ENCODE data around the gene ZNF783. TPM values are rescaled to one million over a fixed set of nuclear protein-coding genes. Genes with fewer than 3 reads are reported as not detected.

ZNF783 gene
- total and polyA plus RNA-seq, 9 of the 15 experiments (the other 6 are each of a cell fraction or from before 2014, with no cell fraction given) = 0.66 to 11.2 (median 5.4) TPM

DNA sequence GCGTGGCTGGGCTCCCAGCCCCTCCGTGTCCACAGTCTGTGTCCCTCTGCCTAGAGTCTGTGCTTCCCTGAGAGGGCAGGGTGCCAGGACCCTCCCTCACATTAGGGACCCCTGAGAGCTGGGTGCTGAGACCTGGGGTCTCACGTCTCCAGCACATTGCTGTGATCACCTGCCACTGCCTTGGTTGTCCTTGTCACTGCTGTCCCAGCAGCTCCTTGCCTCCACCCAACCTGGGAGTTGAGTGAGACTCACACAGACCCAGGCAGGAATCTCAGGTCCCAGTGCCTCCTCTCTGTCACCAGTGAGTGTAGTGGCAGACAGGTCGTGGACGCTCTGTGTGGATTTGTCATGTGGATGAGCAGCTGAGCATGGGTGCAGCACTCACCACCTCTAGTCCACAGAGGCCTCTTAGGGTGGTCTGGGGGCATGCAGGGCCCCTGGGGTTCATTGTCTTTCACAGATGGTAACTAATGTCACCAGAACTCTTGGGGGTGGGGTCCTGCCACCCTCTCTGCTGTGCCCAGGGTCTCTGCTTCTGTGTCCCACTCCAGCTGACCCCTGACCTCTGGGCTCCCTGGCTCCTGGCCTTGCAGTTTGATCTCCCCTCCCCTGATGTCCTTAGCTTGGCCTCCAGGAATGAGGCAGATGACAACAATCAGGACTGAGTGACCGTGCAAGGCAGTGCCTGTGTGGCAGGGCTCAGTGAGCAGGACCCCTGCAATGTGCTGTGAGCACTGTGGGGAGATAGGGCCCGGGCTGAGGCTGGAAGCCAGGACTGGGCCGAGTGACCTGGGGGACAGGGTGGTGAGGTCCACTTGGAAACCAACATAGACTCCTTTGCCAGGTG lies 18.9 kb downstream of the ZNF783 start:
- Histone ChIP-seq H3K4me3 (no peak overlapping the region), H2AFZ (ENCODE audit: low read depth, low read length) (no peak overlapping the region), H3K9ac (ENCODE audit: insufficient read depth in 1 of 2, low read depth in 2 of 2, low read length in 2 of 2) (0 out of 4 replicates have a peak overlapping the region, but pooled peaks of 1 of the 2 experiments have one; percentile 43), H3K4me1 (replicated peaks in 1 of 2; ENCODE audit: control insufficient read depth in 2 of 2, insufficient read depth in 2 of 2, low read length in 2 of 2) (peaks cover 0 to 26% of the 10 kb centered on the region in 2 experiments; a peak in 2 of 5 replicates), H4K20me1 (replicated peaks; ENCODE audit: control insufficient read depth, insufficient read depth, low read length) (peaks cover 13% of the 10 kb centered on the region), H3K36me3 (ENCODE audit: control insufficient read depth, insufficient read depth, low read length) (peaks cover 8% of the 10 kb centered on the region; the same call in 1 of the 3 replicates), H3K9me1 (ENCODE audit: control insufficient read depth, insufficient read depth, low read length) (no peaks in the 10 kb centered on the region), H3K9me3 (replicated peaks; ENCODE audit: control insufficient read depth, insufficient read depth, low read depth, low read length) (no peaks in the 10 kb centered on the region), H3K27me3 (ENCODE audit: control insufficient read depth in 2 of 2, insufficient read depth in 2 of 2, low read length in 2 of 2) (peaks cover 41 to 75% of the 10 kb centered on the region in 2 experiments), H3K4me2 (ENCODE audit: insufficient read depth, low read length) (no peak overlapping the region), H3K27ac (ENCODE audit: extremely low read depth, low read depth, low read length) (no peak overlapping the region), H3K79me2 (ENCODE audit: control insufficient read depth, insufficient read depth, low read length) (no peaks in the 10 kb centered on the region)
- 35% methylated on average over 8 of the region's 8 CpGs for WGBS (ENCODE audit: insufficient coverage, low coverage, missing lambda C conversion rate)
- no peak for ATAC-seq
- intact Hi-C loops (cut with micrococcal nuclease) = no loop called here
- CTCF ChIA-PET (ENCODE audit: low intra/inter-chr PET ratio) = no interaction called here
- TF ChIP-seq RBFOX2 (IDR thresholded peaks at IDR 0.05; ENCODE audit: low read depth, low read length) (0 out of 2 replicates have a peak, but pooled peaks have one; percentile 12), ATF7 (IDR thresholded peaks at IDR 0.05) (no peak)
- TF ChIP-seq, protein P1, sequence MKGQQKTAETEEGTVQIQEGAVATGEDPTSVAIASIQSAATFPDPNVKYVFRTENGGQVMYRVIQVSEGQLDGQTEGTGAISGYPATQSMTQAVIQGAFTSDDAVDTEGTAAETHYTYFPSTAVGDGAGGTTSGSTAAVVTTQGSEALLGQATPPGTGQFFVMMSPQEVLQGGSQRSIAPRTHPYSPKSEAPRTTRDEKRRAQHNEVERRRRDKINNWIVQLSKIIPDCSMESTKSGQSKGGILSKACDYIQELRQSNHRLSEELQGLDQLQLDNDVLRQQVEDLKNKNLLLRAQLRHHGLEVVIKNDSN (CRISPR knock-in tag; IDR thresholded peaks at IDR 0.05) = peak; percentile 4; the same call in 1 of the 2 replicates
- TF ChIP-seq, protein P2, sequence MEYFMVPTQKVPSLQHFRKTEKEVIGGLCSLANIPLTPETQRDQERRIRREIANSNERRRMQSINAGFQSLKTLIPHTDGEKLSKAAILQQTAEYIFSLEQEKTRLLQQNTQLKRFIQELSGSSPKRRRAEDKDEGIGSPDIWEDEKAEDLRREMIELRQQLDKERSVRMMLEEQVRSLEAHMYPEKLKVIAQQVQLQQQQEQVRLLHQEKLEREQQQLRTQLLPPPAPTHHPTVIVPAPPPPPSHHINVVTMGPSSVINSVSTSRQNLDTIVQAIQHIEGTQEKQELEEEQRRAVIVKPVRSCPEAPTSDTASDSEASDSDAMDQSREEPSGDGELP (CRISPR knock-in tag; IDR thresholded peaks at IDR 0.05; ENCODE audit: borderline replicate concordance) = 0 out of 2 replicates have a peak, but pooled peaks have one; percentile 26
- FAIRE-seq = no peak
- in situ Hi-C loops (cut with MboI) = no loop called here
- POLR2A ChIA-PET = interaction anchor here (0.6 kb wide), 1 partner anchor 18 kb away, joined by 5 read pairs; no protein-coding TSS in a partner anchor
- DNase-seq (ENCODE audit: extremely low read depth in 1 of 4, low spot score in 3 of 4) = no peak
- no TSS peak for BruUV-seq (replicated peaks)
